SK-N-DZ (cell line): Measurements from ENCODE around the gene SPACA6.
"Not testable (repeated sequence)": the region's sequence is repeated elsewhere in the genome, so short reads cannot be mapped to it uniquely, and the experiment has no call there.

Source experiments
- DNase-seq: peaks from one replicate; pipeline ENCODE4 v3.0.0-alpha.2; 2015; ENCODE audit warnings: low spot score
- small RNA-seq, 2 experiments: library from RNA; depleted of rRNA; stranded (forward); fragments of <200 nt; gene quantifications; one replicate each; pipeline ENCODE3, GENCODE V24; 2014

Gene SPACA6

GRCh38 chr19:51733742-51734522 is 40.8 kb downstream of the SPACA6 start:
- DNase-seq = no peak

GRCh38 chr19:51735759-51736449 is 42.8 kb downstream of the SPACA6 start:
- DNase-seq = no peak

GRCh38 chr19:51737389-51737788 is 44.3 kb downstream of the SPACA6 start:
- no peak for DNase-seq

- DNase-seq = no peak
Measured at GRCh38 chr19:51737924-51738323, 44.8 kb downstream of the SPACA6 start.

- DNase-seq = not testable (repeated sequence)
Measured at GRCh38 chr19:51738523-51738922, 45.4 kb downstream of the SPACA6 start.

- no peak for DNase-seq
Measured at GRCh38 chr19:51739466-51740213, 46.5 kb downstream of the SPACA6 start.

- no peak for DNase-seq
Measured at GRCh38 chr19:51740356-51740755, 47.2 kb downstream of the SPACA6 start.

GRCh38 chr19:51742789-51743188 is 49.7 kb downstream of the SPACA6 start:
- no peak for DNase-seq

- no peak for DNase-seq
Measured at GRCh38 chr19:51743405-51743804, 50.3 kb downstream of the SPACA6 start.

- no peak for DNase-seq
Measured at GRCh38 chr19:51746731-51747130, 53.6 kb downstream of the SPACA6 start.

- no peak for DNase-seq
Measured at GRCh38 chr19:51749979-51750378, 56.8 kb downstream of the SPACA6 start.

GRCh38 chr19:51750400-51751094 is 57.4 kb downstream of the SPACA6 start:
- DNase-seq = no peak

GRCh38 chr19:51751655-51752054 is 58.5 kb downstream of the SPACA6 start, which contains the start of gene FPR1:
FPR1 (minus strand) TSS chr19:51751878; CDS start chr19:51746994, 4,884 bp downstream.
- no peak for DNase-seq

- no peak for DNase-seq
Measured at GRCh38 chr19:51754109-51754508, 61.0 kb downstream of the SPACA6 start.

- DNase-seq = no peak
Measured at GRCh38 chr19:51754770-51755169, 61.6 kb downstream of the SPACA6 start.

Small RNA genes lying within 50 kb of the gene (small RNA-seq; reads per million reads assigned to genes)
- gene AC018755.2 = 0 reads per million in 2 experiments
- gene MIR125A = 0 reads per million in 2 experiments
- 0.05 to 0.40 reads per million in 2 experiments for gene MIR99B
- 0 reads per million in 2 experiments for gene MIRLET7E
